Effector memory CD8-positive, alpha-beta T cell (primary cell): ENCODE data around the gene RBMS1.

Source experiments
- ATAC-seq: fragments of 150-1000 bp; cut with Tn5 transposase; replicated peaks from 2 replicates; pipeline ENCODE4 v1.10.0; 2021; ENCODE audit warnings: mild to moderate bottlenecking, moderate library complexity
- DNase-seq, 3 experiments: peaks; one replicate each; pipeline ENCODE4 v3.0.0; 2021
- H3K27ac Mint-ChIP-seq, 2 donors: one replicate each; pipeline ENCODE4 v1.8.0; 2022; ENCODE audit warnings: mild to moderate bottlenecking in 2 of 2, mixed read lengths in 2 of 2, moderate library complexity in 2 of 2
- H3K27me3 Mint-ChIP-seq, 2 donors: one replicate each; pipeline ENCODE4 v1.8.0; 2022; ENCODE audit warnings: mixed read lengths in 2 of 2
- H3K36me3 Mint-ChIP-seq: one replicate; pipeline ENCODE4 v1.8.0; 2022; ENCODE audit warnings: mild to moderate bottlenecking, moderate library complexity, mixed read lengths; ENCODE audit not compliant: insufficient read depth
- H3K4me1 Mint-ChIP-seq, 2 donors: one replicate each; pipeline ENCODE4 v1.8.0; 2022; ENCODE audit warnings: low read depth in 2 of 2, mixed read lengths in 2 of 2
- H3K4me3 Mint-ChIP-seq, 2 donors: one replicate each; pipeline ENCODE4 v1.8.0; 2022; ENCODE audit warnings: mild to moderate bottlenecking in 2 of 2, mixed read lengths in 2 of 2, moderate library complexity in 2 of 2
- H3K9me3 Mint-ChIP-seq, 2 donors: one replicate each; pipeline ENCODE4 v1.8.0; 2022; ENCODE audit warnings: mixed read lengths in 2 of 2

The RBMS1 gene

GRCh38 chr2:160271171-160272086, 222.2 kb downstream of the RBMS1 start:
- H3K4me3 Mint-ChIP-seq, result no peak overlapping the region
- no peaks in the 10 kb centered on the region for H3K27me3 Mint-ChIP-seq
- DNase-seq (no peak), ATAC-seq (no peak)
- H3K9me3 Mint-ChIP-seq, result no peaks in the 10 kb centered on the region
- H3K4me1 Mint-ChIP-seq, result peaks cover 15 to 16% of the 10 kb centered on the region in 2 donors
- H3K27ac Mint-ChIP-seq, result peak overlapping the region in 1 of 2 donors; percentile 94
- peaks cover 56% of the 10 kb centered on the region for H3K36me3 Mint-ChIP-seq

GRCh38 chr2:160270571-160271113, 223.0 kb downstream of the RBMS1 start:
- no peak for ATAC-seq
- peak overlapping the region; percentile 93 to 94 for H3K27ac Mint-ChIP-seq

GRCh38 chr2:160269803-160270570, 223.6 kb downstream of the RBMS1 start:
- DNase-seq (peak; percentile 60 to 69 (median 66)), ATAC-seq (peak; percentile 83)
- Mint-ChIP-seq H3K36me3 (peaks cover 44% of the 10 kb centered on the region), H3K9me3 (no peaks in the 10 kb centered on the region), H3K4me1 (peaks cover 25 to 29% of the 10 kb centered on the region in 2 donors), H3K27me3 (no peaks in the 10 kb centered on the region), H3K27ac (peak overlapping the region; percentile 93 to 94), H3K4me3 (peak overlapping the region; percentile 87 to 88)

More at GRCh38 chr2:160270571-160271113, 223.0 kb downstream of the RBMS1 start:
- DNase-seq, result no peak
- Mint-ChIP-seq H3K27me3 (no peaks in the 10 kb centered on the region), H3K9me3 (no peaks in the 10 kb centered on the region), H3K4me3 (peak overlapping the region; percentile 87 to 88), H3K4me1 (peaks cover 22 to 24% of the 10 kb centered on the region in 2 donors), H3K36me3 (peaks cover 51% of the 10 kb centered on the region)

- ATAC-seq (peak; percentile 8), DNase-seq (peak in 1 of 3 experiments; percentile 7)
- peaks cover 25 to 29% of the 10 kb centered on the region in 2 donors for H3K4me1 Mint-ChIP-seq
- H3K9me3 Mint-ChIP-seq, result no peaks in the 10 kb centered on the region
- H3K27me3 Mint-ChIP-seq, result no peaks in the 10 kb centered on the region
- H3K4me3 Mint-ChIP-seq, result peak overlapping the region; percentile 87 to 88
- peak overlapping the region; percentile 93 to 94 for H3K27ac Mint-ChIP-seq
- peaks cover 38% of the 10 kb centered on the region for H3K36me3 Mint-ChIP-seq
Measured at GRCh38 chr2:160269365-160269764, 224.2 kb downstream of the RBMS1 start.

- no peak for ATAC-seq
- no peak overlapping the region for H3K4me3 Mint-ChIP-seq
- no peak overlapping the region for H3K27ac Mint-ChIP-seq
- no peak for DNase-seq
- peaks cover 29 to 32% of the 10 kb centered on the region in 2 donors for H3K4me1 Mint-ChIP-seq
- no peaks in the 10 kb centered on the region for H3K27me3 Mint-ChIP-seq
- H3K36me3 Mint-ChIP-seq, result peaks cover 28% of the 10 kb centered on the region
- H3K9me3 Mint-ChIP-seq, result no peaks in the 10 kb centered on the region
Measured at GRCh38 chr2:160268151-160268781, 225.3 kb downstream of the RBMS1 start.

GRCh38 chr2:160267692-160268091, 225.9 kb downstream of the RBMS1 start:
- H3K36me3 Mint-ChIP-seq, result peaks cover 22% of the 10 kb centered on the region
- peaks cover 29 to 33% of the 10 kb centered on the region in 2 donors for H3K4me1 Mint-ChIP-seq
- no peak overlapping the region for H3K4me3 Mint-ChIP-seq
- no peaks in the 10 kb centered on the region for H3K9me3 Mint-ChIP-seq
- H3K27me3 Mint-ChIP-seq, result no peaks in the 10 kb centered on the region
- H3K27ac Mint-ChIP-seq, result no peak overlapping the region
- DNase-seq, result no peak
- ATAC-seq, result no peak

GRCh38 chr2:160267022-160267421, 226.6 kb downstream of the RBMS1 start:
- no peaks in the 10 kb centered on the region for H3K27me3 Mint-ChIP-seq
- H3K4me1 Mint-ChIP-seq, result peaks cover 29 to 33% of the 10 kb centered on the region in 2 donors
- DNase-seq, result no peak
- no peaks in the 10 kb centered on the region for H3K9me3 Mint-ChIP-seq
- no peak for ATAC-seq
- H3K4me3 Mint-ChIP-seq, result no peak overlapping the region
- H3K36me3 Mint-ChIP-seq, result peaks cover 16% of the 10 kb centered on the region
- no peak overlapping the region for H3K27ac Mint-ChIP-seq

- Mint-ChIP-seq H3K9me3 (no peaks in the 10 kb centered on the region), H3K27me3 (no peaks in the 10 kb centered on the region), H3K36me3 (peaks cover 6% of the 10 kb centered on the region), H3K27ac (peak overlapping the region; percentile 49 to 77), H3K4me3 (peak overlapping the region in 1 of 2 donors; percentile 24), H3K4me1 (peaks cover 29 to 33% of the 10 kb centered on the region in 2 donors)
- DNase-seq (no peak), ATAC-seq (peak; percentile 34)
Measured at GRCh38 chr2:160266037-160266551, 227.5 kb downstream of the RBMS1 start.

GRCh38 chr2:160264308-160264707, 229.3 kb downstream of the RBMS1 start:
- H3K4me3 Mint-ChIP-seq, result no peak overlapping the region
- H3K27me3 Mint-ChIP-seq, result no peaks in the 10 kb centered on the region
- no peak for ATAC-seq
- no peak for DNase-seq
- no peaks in the 10 kb centered on the region for H3K36me3 Mint-ChIP-seq
- H3K9me3 Mint-ChIP-seq, result no peaks in the 10 kb centered on the region
- no peak overlapping the region for H3K27ac Mint-ChIP-seq
- H3K4me1 Mint-ChIP-seq, result peaks cover 19 to 22% of the 10 kb centered on the region in 2 donors

- Mint-ChIP-seq H3K4me1 (peaks cover 14 to 18% of the 10 kb centered on the region in 2 donors), H3K36me3 (no peaks in the 10 kb centered on the region), H3K9me3 (no peaks in the 10 kb centered on the region), H3K27me3 (peaks cover 0 to 7% of the 10 kb centered on the region in 2 donors), H3K4me3 (no peak overlapping the region), H3K27ac (no peak overlapping the region)
- DNase-seq (no peak), ATAC-seq (no peak)
Measured at GRCh38 chr2:160261732-160262131, 231.9 kb downstream of the RBMS1 start.

GRCh38 chr2:160258492-160258805, 235.2 kb downstream of the RBMS1 start:
- DNase-seq (no peak), ATAC-seq (no peak)
- no peaks in the 10 kb centered on the region for H3K9me3 Mint-ChIP-seq
- H3K27me3 Mint-ChIP-seq, result peaks cover 5 to 14% of the 10 kb centered on the region in 2 donors
- H3K4me3 Mint-ChIP-seq, result no peak overlapping the region
- no peaks in the 10 kb centered on the region for H3K36me3 Mint-ChIP-seq
- peaks cover 0 to 3% of the 10 kb centered on the region in 2 donors for H3K4me1 Mint-ChIP-seq
- peak overlapping the region in 1 of 2 donors; percentile 46 for H3K27ac Mint-ChIP-seq

GRCh38 chr2:160257743-160258491, 235.7 kb downstream of the RBMS1 start:
- peaks cover 6 to 16% of the 10 kb centered on the region in 2 donors for H3K27me3 Mint-ChIP-seq
- no peaks in the 10 kb centered on the region for H3K36me3 Mint-ChIP-seq
- no peaks in the 10 kb centered on the region for H3K9me3 Mint-ChIP-seq
- ATAC-seq, result no peak
- no peak overlapping the region for H3K4me3 Mint-ChIP-seq
- peak overlapping the region in 1 of 2 donors; percentile 46 for H3K27ac Mint-ChIP-seq
- no peaks in the 10 kb centered on the region for H3K4me1 Mint-ChIP-seq
- DNase-seq, result no peak
